ENCODE results near the gene SPECC1.
"Not testable (repeated sequence)": the region's sequence is repeated elsewhere in the genome, so short reads cannot be mapped to it uniquely, and the experiment has no call there.

The SPECC1 gene

GRCh38 chr17:20010099-20010863, 1.1 kb downstream of the SPECC1 start:
- H3K27ac Mint-ChIP-seq = no peak overlapping the region
- no peak for TF ChIP-seq CTCF (IDR thresholded peaks at IDR 0.05)

GRCh38 chr17:20010936-20011335, 1.8 kb downstream of the SPECC1 start:
- H3K4me1 Mint-ChIP-seq = no peaks in the 10 kb centered on the region
- peak overlapping the region; percentile 41 for H3K4me3 Mint-ChIP-seq
- H3K27ac Mint-ChIP-seq = no peak overlapping the region
- TF ChIP-seq CTCF (IDR thresholded peaks at IDR 0.05) = no peak
- peaks cover 15% of the 10 kb centered on the region for H3K9me3 Mint-ChIP-seq
- no peaks in the 10 kb centered on the region for H3K36me3 Mint-ChIP-seq (ENCODE audit: low read depth)
- peaks cover 65% of the 10 kb centered on the region for H3K27me3 Mint-ChIP-seq (ENCODE audit: low read depth, poor library complexity)
- DNase-seq = no peak

More at GRCh38 chr17:20010099-20010863, 1.1 kb downstream of the SPECC1 start:
- no peaks in the 10 kb centered on the region for H3K4me1 Mint-ChIP-seq
- peak overlapping the region; percentile 85 for H3K4me3 Mint-ChIP-seq
- peaks cover 15% of the 10 kb centered on the region for H3K9me3 Mint-ChIP-seq
- DNase-seq = no peak
- no peaks in the 10 kb centered on the region for H3K36me3 Mint-ChIP-seq (ENCODE audit: low read depth)
- peaks cover 72% of the 10 kb centered on the region for H3K27me3 Mint-ChIP-seq (ENCODE audit: low read depth, poor library complexity)

- peaks cover 54% of the 10 kb centered on the region for H3K27me3 Mint-ChIP-seq (ENCODE audit: low read depth, poor library complexity)
- H3K4me1 Mint-ChIP-seq = no peaks in the 10 kb centered on the region
- no peak for TF ChIP-seq CTCF (IDR thresholded peaks at IDR 0.05)
- no peak for DNase-seq
- no peaks in the 10 kb centered on the region for H3K36me3 Mint-ChIP-seq (ENCODE audit: low read depth)
- H3K27ac Mint-ChIP-seq = no peak overlapping the region
- H3K9me3 Mint-ChIP-seq = peaks cover 18% of the 10 kb centered on the region
- no peak overlapping the region for H3K4me3 Mint-ChIP-seq
Measured at GRCh38 chr17:20012017-20012536, 2.9 kb downstream of the SPECC1 start.

- Mint-ChIP-seq H3K9me3 (peaks cover 26% of the 10 kb centered on the region), H3K27me3 (ENCODE audit: low read depth, poor library complexity) (peaks cover 26% of the 10 kb centered on the region)
- not testable (repeated sequence) for DNase-seq; H3K4me1 Mint-ChIP-seq; H3K27ac Mint-ChIP-seq; H3K36me3 Mint-ChIP-seq (ENCODE audit: low read depth); H3K4me3 Mint-ChIP-seq
Measured at GRCh38 chr17:20016475-20016992, 7.4 kb downstream of the SPECC1 start.

GRCh38 chr17:20022701-20023100, 13.5 kb downstream of the SPECC1 start:
- Mint-ChIP-seq H3K4me3 (no peak overlapping the region), H3K9me3 (peaks cover 2% of the 10 kb centered on the region), H3K4me1 (no peaks in the 10 kb centered on the region), H3K27ac (no peak overlapping the region), H3K27me3 (ENCODE audit: low read depth, poor library complexity) (peaks cover 9% of the 10 kb centered on the region), H3K36me3 (ENCODE audit: low read depth) (no peaks in the 10 kb centered on the region)
- no peak for DNase-seq
- no peak for TF ChIP-seq CTCF (IDR thresholded peaks at IDR 0.05)

GRCh38 chr17:20026960-20027359, 17.8 kb downstream of the SPECC1 start:
- DNase-seq = no peak
- Mint-ChIP-seq H3K36me3 (ENCODE audit: low read depth) (no peaks in the 10 kb centered on the region), H3K27me3 (ENCODE audit: low read depth, poor library complexity) (peaks cover 15% of the 10 kb centered on the region)

More at GRCh38 chr17:20026960-20027359, 17.8 kb downstream of the SPECC1 start:
- H3K4me3 Mint-ChIP-seq = no peak overlapping the region
- H3K9me3 Mint-ChIP-seq = no peaks in the 10 kb centered on the region
- H3K27ac Mint-ChIP-seq = no peak overlapping the region
- H3K4me1 Mint-ChIP-seq = no peaks in the 10 kb centered on the region
- no peak for TF ChIP-seq CTCF (IDR thresholded peaks at IDR 0.05)

Data from nephron progenitor cell (in vitro differentiated cells).